Esophagus (tissue), 2 donors: Measurements from ENCODE around the gene ALOX5. TPM values are rescaled to one million over a fixed set of nuclear protein-coding genes. Genes with fewer than 3 reads are reported as not detected.
"Not testable (repeated sequence)": the region's sequence is repeated elsewhere in the genome, so short reads cannot be mapped to it uniquely, and the experiment has no call there.

Experiments used
- H3K27ac ChIP-seq, 2 donors: one replicate each; pipeline ENCODE4 v1.5.1; 2013; ENCODE audit warnings: low read depth in 2 of 2, mild to moderate bottlenecking in 2 of 2, inconsistent platforms in 1 of 2, low read length in 1 of 2, moderate library complexity in 1 of 2
- H3K27me3 ChIP-seq, 2 donors: one replicate each; pipeline ENCODE4 v1.6.1; 2013; ENCODE audit warnings: low read length in 2 of 2, control low read depth in 1 of 2, mild to moderate bottlenecking in 1 of 2; ENCODE audit not compliant: insufficient read depth in 2 of 2, control insufficient read depth in 1 of 2
- H3K36me3 ChIP-seq, 2 donors: one replicate each; pipeline ENCODE4 v1.6.1; 2013; ENCODE audit warnings: low read length in 1 of 2; ENCODE audit not compliant: control insufficient read depth in 2 of 2, insufficient read depth in 2 of 2
- H3K4me1 ChIP-seq, 2 donors: one replicate each; pipeline ENCODE4 v1.6.1; 2013; ENCODE audit warnings: low read length in 1 of 2; ENCODE audit not compliant: control insufficient read depth in 2 of 2, insufficient read depth in 2 of 2
- H3K4me3 ChIP-seq, 2 donors: one replicate each; pipeline ENCODE4 v1.5.1; 2013; ENCODE audit warnings: low read length in 2 of 2, mild to moderate bottlenecking in 2 of 2, low read depth in 1 of 2, moderate library complexity in 1 of 2
- H3K9me3 ChIP-seq, 2 donors: one replicate each; pipeline ENCODE4 v1.6.1; 2013; ENCODE audit warnings: mild to moderate bottlenecking in 2 of 2, low read depth in 1 of 2, low read length in 1 of 2, moderate library complexity in 1 of 2; ENCODE audit not compliant: control insufficient read depth in 2 of 2, insufficient read depth in 1 of 2
- WGBS, 2 donors: extraction: QIAGEN DNeasy Blood & Tissue Kit; methylation state at CpG; one replicate each; pipeline ENCODE4 v1.1.7; 2013; 5-methylcytosine and 5-hydroxymethylcytosine counted together
- polyA plus RNA-seq, 2 donors: library from polyadenylated mRNA; stranded (reverse); fragments of 200-250 nt; gene quantifications; one replicate each; pipeline ENCODE4 v1.2.3, GENCODE V29; 2013
- donor health status: healthy with polysubstance abuse.
- donor health status: Bipolar disorder and iron deficiency.

Gene ALOX5
- polyA plus RNA-seq, 2 donors = 8.3 to 12.2 TPM

DNA sequence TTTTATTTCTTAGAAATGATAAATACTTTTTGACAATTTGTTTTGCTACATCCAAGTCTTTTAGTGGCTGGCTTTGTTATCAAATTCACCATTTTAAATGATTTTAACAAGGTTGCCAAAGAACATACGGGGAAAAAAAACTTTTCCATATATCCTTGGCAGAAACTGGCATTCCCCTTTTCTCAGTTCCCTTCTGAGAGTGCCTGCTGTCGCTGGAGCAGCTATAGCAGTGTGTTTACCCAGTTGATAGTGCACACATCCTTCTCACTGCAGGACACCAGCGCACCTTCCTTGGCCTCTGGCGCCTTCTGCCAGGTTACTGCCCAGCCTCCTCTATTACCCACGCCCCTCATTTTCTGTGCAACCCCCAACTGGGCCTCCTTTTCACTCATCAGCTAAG lies 94.1 kb downstream of the ALOX5 start:
- H3K36me3 ChIP-seq = peaks cover 0 to under 1% of the 10 kb centered on the region in 2 donors
- H3K4me3 ChIP-seq = no peak overlapping the region
- 66 to 73% methylated on average over 5 of the region's 5 CpGs for WGBS, 2 donors
- no peaks in the 10 kb centered on the region for H3K4me1 ChIP-seq
- H3K27me3 ChIP-seq = no peaks in the 10 kb centered on the region
- no peak overlapping the region for H3K27ac ChIP-seq
- H3K9me3 ChIP-seq = no peaks in the 10 kb centered on the region

DNA sequence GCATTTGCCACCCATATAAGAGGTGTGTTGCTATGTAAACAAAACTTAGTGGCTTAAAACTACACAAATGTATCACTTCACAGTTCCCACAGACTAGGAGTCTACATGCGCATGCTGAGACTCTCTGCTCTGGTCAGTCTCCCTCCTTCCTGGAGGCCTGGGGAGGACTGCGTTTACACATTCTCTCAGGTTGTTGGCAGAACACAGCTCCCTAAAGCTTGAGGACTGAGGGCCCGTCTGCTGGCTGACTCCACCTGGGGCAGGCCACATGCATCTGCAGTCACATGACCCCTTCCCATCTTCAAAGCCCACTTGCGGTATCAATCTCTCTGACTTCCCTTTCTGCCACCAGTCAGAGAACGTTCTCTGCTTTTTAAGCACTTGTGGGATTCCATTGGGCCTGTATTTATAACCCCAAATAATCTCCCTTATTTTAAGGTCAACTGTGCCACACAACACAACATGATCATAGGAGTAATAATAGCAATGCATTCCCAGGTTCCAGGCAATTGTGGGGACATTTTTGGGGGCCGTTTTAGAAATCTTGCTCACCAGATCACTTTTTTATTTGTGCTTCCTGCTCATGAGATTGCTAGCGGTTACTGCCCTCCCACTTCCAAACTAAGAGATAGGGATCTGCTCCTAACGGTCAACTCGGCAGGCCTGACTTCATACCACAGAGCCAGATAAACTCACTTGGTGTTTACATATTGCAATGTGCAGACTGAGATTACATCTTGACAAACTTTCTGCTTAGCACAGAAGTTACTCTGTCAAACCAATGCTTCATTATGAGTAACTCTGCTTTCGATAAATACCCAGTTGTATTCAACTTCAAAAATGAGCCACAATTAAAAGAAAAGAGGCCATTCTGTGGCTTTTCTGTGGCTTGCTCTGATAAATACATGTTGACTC lies 96.3 kb downstream of the ALOX5 start:
- 61 to 69% methylated on average over 10 of the region's 10 CpGs for WGBS, 2 donors
- Histone ChIP-seq H3K27me3 (no peaks in the 10 kb centered on the region), H3K4me1 (peaks cover 0 to 7% of the 10 kb centered on the region in 2 donors), H3K9me3 (no peaks in the 10 kb centered on the region), H3K36me3 (no peaks in the 10 kb centered on the region), H3K27ac (no peak overlapping the region), H3K4me3 (no peak overlapping the region)

DNA sequence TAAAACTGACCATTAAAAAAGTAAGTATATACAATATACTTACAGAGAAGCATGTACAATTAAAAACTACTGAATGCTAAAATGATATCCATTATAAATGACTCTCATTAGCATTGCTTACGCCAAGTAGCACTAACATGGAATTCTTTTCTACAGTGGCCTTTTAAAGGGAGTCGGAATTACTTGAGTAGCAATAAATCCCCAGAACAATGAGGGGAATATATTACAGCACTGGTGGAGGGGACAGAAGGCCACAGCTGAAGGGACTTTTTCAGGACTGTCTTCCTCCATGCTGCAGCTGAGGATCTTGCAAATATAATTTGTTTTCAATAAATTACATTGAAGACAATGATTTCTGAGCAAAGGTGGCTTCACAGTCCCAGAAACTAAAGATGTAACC lies 97.0 kb downstream of the ALOX5 start:
- H3K4me1 ChIP-seq = peaks cover 0 to 7% of the 10 kb centered on the region in 2 donors
- 72 to 84% methylated on average over 2 of the region's 2 CpGs for WGBS, 2 donors
- no peak overlapping the region for H3K27ac ChIP-seq
- no peaks in the 10 kb centered on the region for H3K27me3 ChIP-seq
- no peak overlapping the region for H3K4me3 ChIP-seq
- H3K36me3 ChIP-seq = no peaks in the 10 kb centered on the region
- no peaks in the 10 kb centered on the region for H3K9me3 ChIP-seq

DNA sequence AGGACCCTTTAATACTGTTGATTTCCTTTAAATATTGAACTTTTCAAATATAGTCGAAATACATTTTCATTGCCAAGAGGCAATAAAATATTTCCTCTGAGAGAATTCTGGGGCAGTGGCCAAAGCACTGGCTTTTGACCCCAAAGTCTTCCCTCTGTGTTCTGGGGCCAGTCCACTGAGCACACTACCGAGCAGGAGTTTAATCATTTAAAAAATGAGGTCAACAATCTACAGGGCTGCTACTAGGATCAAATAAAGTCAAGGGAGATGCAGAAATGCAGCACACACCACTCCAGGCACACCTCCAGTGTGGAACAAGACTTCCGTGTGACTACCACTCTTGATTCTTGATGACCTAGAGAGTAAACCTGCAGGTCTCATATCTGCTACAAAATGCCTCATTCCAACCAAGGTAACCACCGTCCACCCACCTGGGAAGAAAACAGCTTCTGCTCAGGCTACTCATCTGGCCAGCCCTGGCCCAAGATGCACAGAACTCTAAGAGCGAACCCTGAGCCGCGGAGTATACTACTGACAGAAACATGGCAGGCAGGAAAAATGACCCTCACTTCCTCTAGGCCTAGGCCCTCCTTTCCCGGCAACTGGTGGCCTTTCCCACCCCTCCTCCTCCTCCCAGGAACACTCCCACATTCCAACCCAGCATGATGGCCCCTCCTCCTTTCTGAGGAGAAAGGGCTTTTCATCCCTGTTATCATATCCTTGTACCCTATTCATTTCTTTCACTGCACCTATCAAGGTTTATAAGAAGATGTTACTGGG lies 97.7 kb downstream of the ALOX5 start:
- Histone ChIP-seq H3K4me1 (peaks cover 0 to 7% of the 10 kb centered on the region in 2 donors), H3K9me3 (peaks cover 0 to 2% of the 10 kb centered on the region in 2 donors), H3K4me3 (no peak overlapping the region), H3K27me3 (no peaks in the 10 kb centered on the region), H3K36me3 (no peaks in the 10 kb centered on the region), H3K27ac (no peak overlapping the region)
- 75 to 79% methylated on average over 8 of the region's 8 CpGs for WGBS, 2 donors

DNA sequence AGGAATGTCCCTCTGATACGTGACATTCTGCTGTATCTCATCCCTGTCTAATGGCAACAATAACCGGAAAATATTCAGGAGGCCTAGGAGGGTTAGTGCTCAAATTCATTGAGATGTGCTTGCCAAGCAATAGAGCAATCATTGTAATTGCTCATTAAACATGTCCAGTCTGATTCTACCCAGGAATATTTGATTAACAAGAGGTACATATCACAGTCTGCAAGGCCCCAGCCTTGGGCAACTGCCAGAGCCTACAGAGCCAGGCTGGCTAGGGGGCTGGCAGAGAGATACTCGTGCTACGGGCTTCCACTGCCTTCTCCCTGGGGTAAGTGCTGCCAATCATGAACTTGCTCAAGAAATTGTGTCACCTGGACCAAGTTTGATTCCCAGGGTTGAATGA lies 99.1 kb downstream of the ALOX5 start:
- H3K27me3 ChIP-seq = no peaks in the 10 kb centered on the region
- WGBS, 2 donors = 77 to 88% methylated on average over 4 of the region's 4 CpGs
- H3K4me1 ChIP-seq = peaks cover 0 to 7% of the 10 kb centered on the region in 2 donors
- H3K36me3 ChIP-seq = no peaks in the 10 kb centered on the region
- H3K4me3 ChIP-seq = no peak overlapping the region
- no peak overlapping the region for H3K27ac ChIP-seq
- H3K9me3 ChIP-seq = peaks cover 0 to 2% of the 10 kb centered on the region in 2 donors

DNA sequence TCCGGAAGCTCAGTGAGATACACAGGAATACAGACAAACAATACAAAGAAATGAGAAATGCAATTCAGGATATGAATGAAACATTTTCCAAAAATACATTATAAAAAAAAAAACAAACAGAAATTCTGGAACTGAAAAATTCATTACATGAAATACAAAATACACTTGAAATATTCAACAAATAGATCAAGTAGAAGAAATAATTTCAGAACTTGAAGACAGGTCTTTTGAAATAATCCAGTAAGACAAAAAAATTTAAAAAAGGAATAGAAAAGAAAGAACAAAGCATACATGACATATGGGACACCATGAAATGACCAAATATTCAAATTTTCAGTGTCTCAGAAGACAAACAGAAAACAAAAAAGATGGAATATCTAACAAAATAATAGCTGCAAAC lies 102.5 kb downstream of the ALOX5 start:
- 83 to 88% methylated on average over 1 of the region's 1 CpG for WGBS, 2 donors
- H3K27ac ChIP-seq = no peak overlapping the region
- peaks cover 0 to 7% of the 10 kb centered on the region in 2 donors for H3K4me1 ChIP-seq
- no peak overlapping the region for H3K4me3 ChIP-seq
- H3K9me3 ChIP-seq = peaks cover 2% of the 10 kb centered on the region in 2 donors
- no peaks in the 10 kb centered on the region for H3K27me3 ChIP-seq
- H3K36me3 ChIP-seq = no peaks in the 10 kb centered on the region

DNA sequence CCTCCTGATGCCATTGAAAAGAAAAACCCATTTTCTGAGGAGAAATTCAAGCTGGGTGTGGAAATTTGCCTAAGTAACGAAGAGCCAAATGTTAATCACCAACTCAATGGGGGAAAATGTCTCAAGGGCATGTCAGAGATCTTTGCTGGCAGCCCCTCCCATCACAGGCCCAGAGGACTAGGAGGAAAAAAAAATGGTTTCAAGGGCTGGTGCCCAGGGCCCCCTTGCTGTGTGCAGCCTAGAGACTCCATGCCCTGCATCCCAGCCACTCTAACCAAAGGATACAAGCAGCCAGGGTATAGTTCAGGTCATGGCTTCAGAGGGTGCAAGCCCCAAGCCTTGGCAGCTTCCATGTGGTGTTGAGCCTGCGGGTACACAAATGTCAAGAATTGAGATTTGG lies 106.3 kb downstream of the ALOX5 start:
- Histone ChIP-seq H3K4me1 (no peaks in the 10 kb centered on the region), H3K9me3 (peaks cover 2% of the 10 kb centered on the region in 2 donors), H3K36me3 (peaks cover 0 to 8% of the 10 kb centered on the region in 2 donors), H3K27ac (no peak overlapping the region), H3K4me3 (no peak overlapping the region), H3K27me3 (no peaks in the 10 kb centered on the region)
- 92 to 95% methylated on average over 2 of the region's 2 CpGs for WGBS, 2 donors

DNA sequence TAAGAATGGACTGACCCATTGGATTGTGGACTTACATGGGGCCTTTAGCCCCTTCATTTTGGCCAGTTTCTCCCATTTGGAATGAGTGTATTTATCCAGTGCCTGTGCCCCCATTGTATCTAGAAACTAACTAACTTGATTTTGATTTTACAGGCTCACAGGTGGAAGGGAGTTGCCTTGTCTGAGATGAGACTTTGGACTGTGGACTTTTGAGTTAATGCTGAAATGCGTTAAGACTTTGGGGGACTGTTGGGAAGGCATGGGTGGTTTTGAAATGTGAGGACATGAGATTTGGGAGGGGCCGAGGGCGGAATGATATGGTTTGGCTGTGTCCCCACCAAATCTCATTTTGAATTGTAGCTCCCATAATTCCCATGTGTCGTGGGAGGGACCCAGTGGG lies 107.1 kb downstream of the ALOX5 start:
- not testable (repeated sequence) for H3K27me3 ChIP-seq, H3K4me3 ChIP-seq, H3K27ac ChIP-seq, H3K9me3 ChIP-seq, H3K36me3 ChIP-seq, H3K4me1 ChIP-seq
- 93 to 95% methylated on average over 4 of the region's 4 CpGs for WGBS, 2 donors

DNA sequence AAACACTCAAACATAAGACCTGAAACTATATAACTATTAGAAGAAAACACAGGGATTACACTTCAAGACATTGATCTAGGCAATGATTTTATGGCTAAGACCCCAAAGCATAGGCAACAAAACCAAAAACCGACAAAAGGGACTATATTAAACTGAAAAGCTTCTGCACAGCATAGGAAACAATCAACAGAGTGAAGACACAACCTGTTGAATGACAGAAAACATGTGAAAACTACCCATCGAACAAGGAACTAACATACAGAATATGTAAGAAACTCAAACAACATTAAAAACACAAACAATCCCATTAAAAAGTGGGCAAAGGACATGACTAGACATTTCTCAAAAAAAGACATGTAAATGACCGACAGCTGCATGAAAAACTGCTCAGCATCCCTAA lies 109.0 kb downstream of the ALOX5 start:
- H3K4me1 ChIP-seq = no peaks in the 10 kb centered on the region
- 88 to 94% methylated on average over 3 of the region's 3 CpGs for WGBS, 2 donors
- no peak overlapping the region for H3K27ac ChIP-seq
- peaks cover 4 to 8% of the 10 kb centered on the region in 2 donors for H3K36me3 ChIP-seq
- H3K27me3 ChIP-seq = no peaks in the 10 kb centered on the region
- no peak overlapping the region for H3K4me3 ChIP-seq
- H3K9me3 ChIP-seq = peaks cover 0 to 2% of the 10 kb centered on the region in 2 donors
